ENCODE data around the gene NUCKS1. TPM values are rescaled to one million over a fixed set of nuclear protein-coding genes. Genes with fewer than 3 reads are reported as not detected.

The NUCKS1 gene
- total RNA-seq, 2 experiments from 2014 or later: 152 to 287 TPM

DNA sequence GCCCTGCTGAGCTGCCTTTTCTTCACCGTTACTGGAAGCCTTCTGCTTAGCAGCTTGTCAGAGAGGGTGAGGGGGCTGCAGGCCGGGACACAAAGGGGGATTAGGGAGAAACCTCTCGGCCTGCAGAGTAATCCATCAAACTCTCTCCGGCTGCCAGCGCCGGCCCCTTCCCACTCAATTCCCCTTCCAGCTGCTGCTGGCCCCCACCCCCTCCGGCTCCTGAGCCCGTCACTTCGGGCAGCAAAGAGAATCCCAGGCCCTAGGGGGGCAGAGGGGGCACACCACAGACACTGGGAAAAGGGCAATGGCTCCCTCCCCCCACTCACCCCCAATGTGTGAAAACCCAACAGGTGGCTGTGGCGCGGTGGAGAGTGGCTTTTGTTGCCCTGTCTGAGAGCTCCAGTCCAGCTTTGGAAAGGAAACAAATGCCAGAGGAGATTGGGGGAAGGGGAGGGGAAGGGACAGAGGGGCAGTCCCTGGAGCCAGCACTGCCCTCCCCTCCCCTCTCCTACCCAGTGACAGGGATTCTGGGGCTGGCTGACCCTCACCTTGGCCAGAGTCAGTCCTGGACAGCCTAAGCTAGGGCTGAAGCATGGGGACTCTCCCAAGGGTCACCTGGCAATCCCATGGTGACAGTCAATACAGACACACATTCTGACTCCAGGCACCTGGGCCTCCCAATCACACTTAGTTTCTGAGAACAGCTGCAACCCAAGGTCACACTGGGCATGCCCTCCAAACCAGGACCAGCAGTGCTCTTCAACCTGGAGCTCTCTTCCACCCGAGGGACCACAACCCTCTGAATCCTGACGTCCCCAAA, 79.2 kb downstream of the NUCKS1 start:
- peaks cover 69% of the 10 kb centered on the region for H3K4me1 ChIP-seq (ENCODE audit: insufficient read depth, low read length, poor library complexity, severe bottlenecking)

DNA sequence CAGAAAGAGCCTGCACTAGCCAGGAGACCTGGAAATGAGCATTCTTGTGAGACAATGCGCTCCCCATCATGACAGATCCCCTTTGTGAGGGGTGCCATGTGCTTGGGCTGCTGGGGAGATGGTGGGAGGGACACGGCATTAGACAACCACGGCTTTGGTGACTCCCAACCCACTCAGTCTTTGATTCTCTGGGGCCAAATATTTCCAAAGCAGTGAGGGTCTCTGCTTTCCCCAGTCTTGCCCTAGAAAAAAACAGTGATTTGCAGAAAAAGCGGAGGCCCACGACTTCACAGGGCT, 79.9 kb downstream of the NUCKS1 start:
- DNase-seq (ENCODE audit: low spot score): no peak
- peak overlapping the region; percentile 55 for H3K4me3 ChIP-seq (ENCODE audit: low read depth, low read length, poor library complexity, severe bottlenecking)
- H3K36me3 ChIP-seq (ENCODE audit: insufficient read depth, low read length): no peaks in the 10 kb centered on the region
- BruUV-seq (replicated peaks): no TSS peak
- no peaks in the 10 kb centered on the region for H3K9me3 ChIP-seq (ENCODE audit: low read length)
- peaks cover 76% of the 10 kb centered on the region for H3K4me1 ChIP-seq (ENCODE audit: insufficient read depth, low read length, poor library complexity, severe bottlenecking)
- peak overlapping the region; percentile 62; the same call in 1 of the 2 replicates for H2AFZ ChIP-seq (ENCODE audit: low read length)
- H3K4me2 ChIP-seq (ENCODE audit: low read length): peak overlapping the region; percentile 60
- H3K27ac ChIP-seq (ENCODE audit: low read depth, low read length, poor library complexity, severe bottlenecking): no peak overlapping the region
- no peak for TF ChIP-seq EZH2phosphoT487 (IDR thresholded peaks at IDR 0.05; ENCODE audit: borderline replicate concordance, low read depth, low read length)
- TF ChIP-seq CTCF (conservative IDR thresholded peaks at IDR 0.05; ENCODE audit: low read length): no peak
- no peaks in the 10 kb centered on the region for H4K20me1 ChIP-seq (ENCODE audit: insufficient read depth, low read length)
- intact Hi-C loops (cut with micrococcal nuclease; ENCODE audit: unreplicated experiment): no loop called here
- no peaks in the 10 kb centered on the region for H3K79me2 ChIP-seq (ENCODE audit: insufficient read depth, low read depth, low read length)
- POLR2A ChIA-PET: interaction anchor here (1.0 to 5.1 kb wide), 5 partner anchors 8 to 77 kb away, joined by 3 to 31 read pairs (median 6); no protein-coding TSS in a partner anchor
- CTCF ChIA-PET (ENCODE audit: unreplicated experiment): interaction anchor here (1.0 kb wide), 1 partner anchor 75 kb away, joined by 3 read pairs; no protein-coding TSS in a partner anchor
- H3K9me2 ChIP-seq (ENCODE audit: insufficient read depth, low read length): no peaks in the 10 kb centered on the region

More for the DNA sequence above, 79.2 kb downstream of the NUCKS1 start:
- no TSS peak for BruUV-seq (replicated peaks)
- peak overlapping the region; percentile 60 for H3K4me2 ChIP-seq (ENCODE audit: low read length)
- CTCF ChIA-PET (ENCODE audit: unreplicated experiment): interaction anchor here (0.6 to 1.0 kb wide), 4 partner anchors 33 to 391 kb away, joined by 3 to 7 read pairs (median 3); no protein-coding TSS in a partner anchor
- TF ChIP-seq EZH2phosphoT487 (IDR thresholded peaks at IDR 0.05; ENCODE audit: borderline replicate concordance, low read depth, low read length) (no peak), CTCF (conservative IDR thresholded peaks at IDR 0.05; ENCODE audit: low read length) (no peak)
- no peaks in the 10 kb centered on the region for H3K36me3 ChIP-seq (ENCODE audit: insufficient read depth, low read length)
- no peaks in the 10 kb centered on the region for H3K9me2 ChIP-seq (ENCODE audit: insufficient read depth, low read length)
- H3K9me3 ChIP-seq (ENCODE audit: low read length): no peaks in the 10 kb centered on the region
- DNase-seq (ENCODE audit: low spot score): no peak
- peak overlapping the region; percentile 55 for H3K4me3 ChIP-seq (ENCODE audit: low read depth, low read length, poor library complexity, severe bottlenecking)
- no peaks in the 10 kb centered on the region for H4K20me1 ChIP-seq (ENCODE audit: insufficient read depth, low read length)
- H3K27ac ChIP-seq (ENCODE audit: low read depth, low read length, poor library complexity, severe bottlenecking): no peak overlapping the region
- POLR2A ChIA-PET: interaction anchor here (0.8 to 5.1 kb wide), 5 partner anchors 10 to 78 kb away, joined by 3 to 31 read pairs (median 3); no protein-coding TSS in a partner anchor
- H3K79me2 ChIP-seq (ENCODE audit: insufficient read depth, low read depth, low read length): no peaks in the 10 kb centered on the region
- intact Hi-C loops (cut with micrococcal nuclease; ENCODE audit: unreplicated experiment): no loop called here
- peak overlapping the region; percentile 62; the same call in 1 of the 2 replicates for H2AFZ ChIP-seq (ENCODE audit: low read length)
